Measurements from ENCODE around the gene CYLD.

DNA sequence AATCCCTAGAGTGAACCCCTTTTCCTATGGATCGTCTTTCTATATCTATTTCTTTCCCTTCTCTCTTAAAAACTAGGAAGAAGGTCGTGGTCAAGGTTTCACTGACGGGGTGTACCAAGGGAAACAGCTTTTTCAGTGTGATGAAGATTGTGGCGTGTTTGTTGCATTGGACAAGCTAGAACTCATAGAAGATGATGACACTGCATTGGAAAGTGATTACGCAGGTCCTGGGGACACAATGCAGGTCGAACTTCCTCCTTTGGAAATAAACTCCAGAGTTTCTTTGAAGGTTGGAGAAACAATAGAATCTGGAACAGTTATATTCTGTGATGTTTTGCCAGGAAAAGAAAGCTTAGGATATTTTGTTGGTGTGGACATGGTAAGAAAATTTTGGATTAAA lies 9.6 kb downstream of the CYLD start:
- TF ChIP-seq, protein P1, sequence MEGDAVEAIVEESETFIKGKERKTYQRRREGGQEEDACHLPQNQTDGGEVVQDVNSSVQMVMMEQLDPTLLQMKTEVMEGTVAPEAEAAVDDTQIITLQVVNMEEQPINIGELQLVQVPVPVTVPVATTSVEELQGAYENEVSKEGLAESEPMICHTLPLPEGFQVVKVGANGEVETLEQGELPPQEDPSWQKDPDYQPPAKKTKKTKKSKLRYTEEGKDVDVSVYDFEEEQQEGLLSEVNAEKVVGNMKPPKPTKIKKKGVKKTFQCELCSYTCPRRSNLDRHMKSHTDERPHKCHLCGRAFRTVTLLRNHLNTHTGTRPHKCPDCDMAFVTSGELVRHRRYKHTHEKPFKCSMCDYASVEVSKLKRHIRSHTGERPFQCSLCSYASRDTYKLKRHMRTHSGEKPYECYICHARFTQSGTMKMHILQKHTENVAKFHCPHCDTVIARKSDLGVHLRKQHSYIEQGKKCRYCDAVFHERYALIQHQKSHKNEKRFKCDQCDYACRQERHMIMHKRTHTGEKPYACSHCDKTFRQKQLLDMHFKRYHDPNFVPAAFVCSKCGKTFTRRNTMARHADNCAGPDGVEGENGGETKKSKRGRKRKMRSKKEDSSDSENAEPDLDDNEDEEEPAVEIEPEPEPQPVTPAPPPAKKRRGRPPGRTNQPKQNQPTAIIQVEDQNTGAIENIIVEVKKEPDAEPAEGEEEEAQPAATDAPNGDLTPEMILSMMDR (optimal IDR thresholded peaks at IDR 0.05 in 1 of 3, IDR thresholded peaks at IDR 0.05 in 1 of 3, conservative IDR thresholded peaks at IDR 0.05 in 1 of 3; ENCODE audit: extremely low read depth in 1 of 3, insufficient read depth in 2 of 3, low read length in 3 of 3), result no peak
- TF ChIP-seq EZH2 (IDR thresholded peaks at IDR 0.05; ENCODE audit: low read length), result no peak
